HG03439 (cell line): Measurements from ENCODE around the gene TOR2A.

Experiments
- ATAC-seq: cut with Tn5 transposase; IDR thresholded peaks from one replicate; pipeline ENCODE4 v1.9.1; 2021; ENCODE audit warnings: mild to moderate bottlenecking, moderate library complexity; ENCODE audit not compliant: unreplicated experiment

The TOR2A gene

DNA sequence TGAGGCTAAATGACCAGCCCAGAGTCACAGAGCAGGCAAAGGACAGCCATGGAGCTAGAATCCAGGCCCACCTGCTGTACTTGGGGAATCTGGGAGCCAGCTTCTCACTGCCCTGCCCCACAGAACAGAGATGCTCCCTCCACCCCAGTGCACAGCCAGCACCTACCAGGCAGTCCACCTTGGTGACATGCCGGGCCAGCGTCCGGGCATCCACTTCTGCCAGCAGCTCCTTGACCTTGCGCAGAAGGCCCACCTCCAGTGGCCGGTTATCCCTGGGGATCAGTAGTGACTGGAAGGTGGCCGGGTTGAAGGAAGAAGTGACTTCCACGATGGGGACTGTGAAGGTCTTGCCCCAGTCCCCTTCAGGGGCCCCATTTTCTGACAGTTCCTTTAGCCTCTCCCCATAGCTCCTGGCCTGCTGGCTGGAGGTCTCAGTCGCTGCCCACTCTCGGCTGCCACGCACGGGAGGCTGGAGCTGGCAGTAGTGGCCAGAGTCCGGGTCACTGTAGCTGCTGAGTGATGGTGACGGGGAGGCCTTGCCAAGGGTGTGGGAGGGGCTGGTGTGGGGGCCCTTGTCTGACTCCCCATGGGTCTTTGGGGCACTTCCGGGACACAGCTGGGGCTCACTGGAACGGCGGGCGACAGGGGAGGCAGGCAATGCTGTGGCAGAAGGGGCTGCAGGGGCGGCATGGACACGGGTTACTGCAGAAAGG is 9.5 kb upstream of the TOR2A start:
- ATAC-seq: no peak

DNA sequence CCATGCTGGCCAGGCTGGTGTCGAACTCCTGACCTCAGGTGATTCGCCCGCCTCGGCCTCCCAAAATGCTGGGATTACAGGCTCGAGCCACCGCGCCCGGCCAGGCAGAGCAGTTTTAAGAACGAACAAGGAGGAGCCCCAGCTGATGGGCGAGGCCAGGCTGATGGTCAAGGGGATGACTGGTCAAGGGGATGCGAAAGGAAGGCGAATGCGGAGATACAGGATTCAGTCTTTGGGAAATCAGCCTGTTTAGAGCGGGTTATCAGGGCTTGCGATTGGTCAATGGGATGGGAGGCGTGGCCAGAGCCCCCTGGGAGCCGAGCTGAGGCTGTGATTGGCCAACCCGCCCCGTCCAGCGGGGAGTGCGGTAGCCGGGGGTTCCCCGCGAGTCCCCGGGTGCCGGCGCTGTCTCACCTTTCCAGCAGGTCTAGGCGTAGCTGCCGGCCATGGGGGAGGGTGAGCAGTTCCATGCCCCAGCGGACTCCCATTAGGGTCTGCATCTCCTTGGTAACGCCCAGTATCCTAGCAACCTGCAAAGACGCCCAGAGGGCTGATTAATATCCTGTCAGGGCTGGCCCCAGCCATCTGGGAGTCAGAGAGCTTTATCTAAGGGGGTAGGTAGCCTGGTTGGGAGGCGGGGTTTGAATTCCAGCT is 7.5 kb upstream of the TOR2A start:
- no peak for ATAC-seq

- ATAC-seq: no peak
Observed at GRCh38 chr9:127741831-127742434, 6.8 kb upstream of the TOR2A start.

- no peak for ATAC-seq
Observed at GRCh38 chr9:127739614-127740330, 4.7 kb upstream of the TOR2A start.

DNA sequence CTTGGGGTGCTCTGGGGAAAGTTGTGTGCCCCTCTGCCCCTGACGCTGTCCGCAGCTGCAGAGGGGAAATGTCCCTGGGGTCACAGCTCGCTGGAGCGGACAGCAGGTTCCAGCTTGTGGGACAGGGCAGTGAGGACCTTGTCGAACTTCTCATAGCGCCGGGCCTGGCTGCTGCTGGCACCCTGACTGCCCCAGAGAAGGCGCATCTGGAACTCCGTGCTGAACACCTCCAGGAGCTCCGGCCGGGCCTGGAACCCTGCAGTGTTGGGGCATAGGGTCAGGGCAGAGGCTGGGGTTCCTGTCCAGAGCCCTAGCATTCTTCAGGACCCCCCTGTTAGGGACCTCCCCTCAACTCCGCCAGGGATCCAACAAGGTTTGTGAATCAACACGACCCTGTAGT is 3.6 kb upstream of the TOR2A start:
- no peak for ATAC-seq

DNA sequence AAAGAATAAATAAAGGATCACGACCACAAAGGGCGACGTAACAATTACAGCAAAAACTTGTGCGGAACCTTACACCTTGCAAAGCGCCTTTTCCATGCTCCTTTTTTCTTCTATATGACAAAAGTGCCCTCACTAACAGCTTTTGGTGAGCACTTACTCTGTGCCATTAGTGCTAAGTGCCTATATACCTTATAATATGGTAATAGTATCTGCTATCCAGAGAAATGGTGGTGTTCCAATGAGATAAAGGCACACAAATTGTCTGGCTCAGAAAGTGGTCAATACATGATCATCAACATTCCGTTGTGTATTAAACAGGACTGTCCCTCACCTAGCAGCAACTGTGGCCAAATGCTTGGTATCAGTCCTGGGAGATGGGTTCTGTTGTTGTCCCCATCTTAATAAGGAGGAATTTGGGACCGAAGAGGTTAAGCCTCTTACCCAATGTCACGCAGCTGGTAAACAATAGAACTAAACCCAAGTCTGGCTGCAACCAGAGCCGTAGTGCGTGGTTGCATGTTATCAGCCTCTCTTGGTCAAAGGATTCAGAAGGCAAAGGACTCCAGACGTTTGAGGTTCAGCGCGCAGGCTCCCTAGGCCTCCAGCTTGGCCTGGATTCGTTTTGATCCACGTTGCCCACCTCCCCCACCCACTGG is 564 bp upstream of the TOR2A start:
- ATAC-seq: peak; percentile 9

DNA sequence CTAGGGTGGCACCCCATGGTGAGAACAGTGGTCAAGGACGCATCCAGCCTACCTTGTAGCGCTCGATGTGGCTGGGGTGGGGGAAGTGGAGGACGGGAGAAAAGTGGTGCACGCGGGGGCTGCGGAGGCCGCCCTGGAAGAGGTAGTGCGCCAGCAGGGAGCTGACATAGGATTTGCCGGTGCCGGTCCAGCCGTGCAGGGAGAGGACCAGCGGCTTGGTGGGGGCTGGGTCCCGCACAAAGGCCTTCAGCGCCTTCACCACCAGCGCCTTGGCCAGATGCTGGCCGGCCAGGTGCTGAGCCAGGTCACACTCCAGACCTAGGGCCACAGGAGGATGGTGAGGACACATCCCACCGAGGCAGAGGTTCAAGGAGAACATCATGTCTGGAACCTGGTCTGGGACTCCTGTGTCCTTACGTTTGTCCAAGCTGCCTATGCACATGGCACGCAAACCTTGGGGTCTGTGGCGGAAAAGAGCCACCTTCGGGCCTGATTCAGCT is 797 bp downstream of the TOR2A start:
- no peak for ATAC-seq

DNA sequence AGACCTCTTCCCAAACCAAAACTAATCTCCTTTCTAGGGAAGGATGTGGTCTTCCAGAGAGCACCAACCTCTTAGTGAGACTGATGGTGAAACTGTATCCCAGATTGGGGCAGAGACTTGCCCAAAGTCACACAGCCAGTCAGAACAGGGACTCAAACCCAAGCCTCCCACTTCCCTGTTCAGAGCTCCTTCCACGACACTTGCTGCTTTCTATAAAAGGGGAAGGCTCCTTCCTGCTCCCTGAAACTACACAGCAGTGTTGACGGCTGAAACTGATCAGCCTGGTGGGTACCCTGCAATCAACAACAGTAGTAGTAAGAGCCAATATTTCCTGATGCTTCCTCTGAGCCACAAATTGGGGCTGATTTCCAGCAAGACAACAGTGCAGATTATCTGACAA is 1.5 kb downstream of the TOR2A start:
- ATAC-seq: no peak

GRCh38 chr9:127732444-127732843 is 2.6 kb downstream of the TOR2A start:
- no peak for ATAC-seq

DNA sequence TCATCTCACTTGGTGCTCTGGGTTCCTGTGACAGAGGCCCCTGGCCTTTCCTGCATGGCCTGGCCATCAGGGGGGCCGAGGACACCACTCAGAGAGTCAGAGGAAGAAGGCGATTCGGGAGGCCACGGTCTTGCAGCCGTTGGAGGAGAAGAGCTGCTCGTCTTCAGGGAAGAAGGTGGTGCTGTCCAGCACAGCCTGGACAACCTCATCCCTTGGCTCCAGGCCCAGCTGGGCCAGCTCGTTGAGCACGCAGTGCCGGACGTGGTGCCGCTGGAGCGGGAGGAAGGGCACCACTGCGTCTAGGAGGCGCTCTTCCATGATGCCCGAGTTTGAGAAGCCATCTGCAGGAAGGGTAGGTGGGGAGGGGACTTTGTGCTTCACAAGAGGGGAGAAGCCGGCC is 3.2 kb downstream of the TOR2A start:
- ATAC-seq: no peak

- ATAC-seq: no peak
Observed at GRCh38 chr9:127730799-127731410, 4.2 kb downstream of the TOR2A start.

DNA sequence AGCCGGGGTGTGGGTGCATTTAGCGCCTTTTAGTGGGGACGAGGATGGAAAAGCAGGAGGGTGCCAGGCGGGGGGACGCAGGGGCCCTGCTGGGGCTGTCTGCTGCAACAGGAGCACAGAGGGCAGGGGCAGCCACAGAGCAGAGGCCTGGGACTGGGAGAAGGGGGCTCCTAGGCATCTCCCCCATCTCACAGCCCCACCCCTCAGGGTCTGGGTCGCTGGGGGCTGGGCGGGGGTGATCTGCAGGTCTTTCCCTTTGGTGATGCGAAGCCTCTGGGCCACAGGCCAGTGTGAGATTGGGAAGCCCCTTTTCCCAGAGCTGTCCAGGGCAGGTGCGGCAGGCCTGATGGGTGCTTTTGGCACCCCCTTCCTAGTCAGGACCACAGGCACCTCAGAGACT is 4.8 kb downstream of the TOR2A start:
- ATAC-seq: no peak

DNA sequence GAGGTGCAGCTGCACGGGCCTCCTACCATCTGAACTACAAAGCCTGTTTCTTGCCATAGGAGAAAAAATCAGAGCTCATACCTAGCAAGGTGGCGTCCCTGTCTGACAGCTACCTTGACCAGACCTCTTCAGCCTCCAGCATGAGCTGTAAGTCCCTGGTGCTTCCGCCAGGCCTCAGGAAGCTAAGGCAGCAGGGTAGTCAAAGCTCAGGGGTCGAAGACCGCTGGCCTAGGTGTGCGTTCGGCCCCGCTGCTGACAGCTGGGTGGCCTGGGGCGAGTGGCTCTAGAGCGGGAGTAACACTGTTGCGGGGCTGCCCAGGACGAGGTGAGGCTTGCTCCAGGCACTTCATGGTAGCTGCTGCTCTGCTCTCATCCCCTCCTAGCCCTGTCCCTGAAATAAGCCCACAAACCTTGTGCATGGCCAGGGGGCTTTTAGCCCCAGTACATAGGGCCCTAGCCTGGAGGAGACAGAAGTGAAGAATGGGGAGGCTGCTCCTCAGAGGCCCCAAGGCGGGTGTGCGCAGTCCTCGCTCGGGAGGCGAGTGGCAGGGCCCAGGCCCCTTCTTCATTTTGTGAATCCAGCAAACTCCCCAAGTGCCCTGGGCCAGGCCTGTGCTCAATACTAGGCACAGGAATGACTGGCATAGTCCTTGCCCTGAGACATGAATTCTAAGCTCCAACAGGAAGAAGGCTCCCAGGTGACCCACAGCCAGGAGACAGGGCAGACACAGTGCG is 5.4 kb downstream of the TOR2A start:
- no peak for ATAC-seq

- ATAC-seq: no peak
Observed at GRCh38 chr9:127728808-127729207, 6.3 kb downstream of the TOR2A start.

GRCh38 chr9:127726871-127727270 is 8.2 kb downstream of the TOR2A start:
- ATAC-seq: no peak

GRCh38 chr9:127724012-127724411 is 11.1 kb downstream of the TOR2A start:
- ATAC-seq: no peak

DNA sequence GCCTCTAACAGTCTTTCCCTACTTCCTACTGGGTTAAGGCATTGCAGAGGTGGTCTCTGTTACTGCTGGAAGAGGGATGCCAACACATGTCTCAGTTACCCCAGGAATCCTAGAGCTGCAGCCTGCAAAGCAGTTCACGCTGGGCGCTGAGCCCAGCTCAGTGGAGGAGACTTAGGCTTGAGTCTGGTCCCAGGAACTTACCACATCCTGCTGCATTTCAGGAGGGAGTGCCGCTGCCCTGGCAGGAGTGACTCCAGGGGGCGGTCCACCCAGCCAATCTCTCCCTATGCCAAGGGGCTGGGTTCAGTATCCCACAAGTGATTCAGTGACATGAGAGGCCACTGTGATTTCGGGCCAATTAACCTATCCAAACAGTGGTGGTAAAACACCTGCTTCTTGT is 11.7 kb downstream of the TOR2A start:
- no peak for ATAC-seq

DNA sequence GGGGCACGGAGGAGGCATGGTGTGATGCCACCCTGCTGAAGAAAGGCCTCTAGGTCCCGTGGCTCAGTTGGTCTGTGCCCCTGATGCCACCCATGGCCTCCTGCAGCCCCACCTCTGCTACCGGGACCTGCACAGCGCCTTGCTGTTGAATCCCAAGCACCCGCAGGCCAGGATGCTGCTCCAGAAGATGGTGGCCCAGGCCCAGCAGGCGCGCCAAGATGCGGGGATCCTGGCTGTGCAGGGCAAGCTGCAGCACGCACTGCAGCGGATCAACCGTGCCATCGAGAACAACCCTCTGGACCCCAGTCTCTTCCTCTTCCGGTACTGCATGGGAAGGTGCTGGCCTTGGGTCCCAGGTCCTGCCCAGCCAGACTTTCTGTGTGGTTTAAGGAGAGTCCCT is 12.1 kb downstream of the TOR2A start:
- no peak for ATAC-seq

- ATAC-seq: no peak
Observed at GRCh38 chr9:127722055-127722745, 12.9 kb downstream of the TOR2A start.
